Astrocyte (in vitro differentiated cells and primary cell): ENCODE results near the gene AMDHD1. TPM values are rescaled to one million over a fixed set of nuclear protein-coding genes. Genes with fewer than 3 reads are reported as not detected.

Experiments used
- DNase-seq: peaks from one replicate; pipeline ENCODE4 v3.0.0-alpha.2; 2010; ENCODE audit warnings: low read depth
- FAIRE-seq: peaks from 2 replicates; lab custom pipeline; 2011; peaks lifted over from hg19 to GRCh38; lab: Jason Lieb, UNC
- H2AFZ ChIP-seq: 2 replicates; pipeline ENCODE4 v1.6.0; 2012; ENCODE audit warnings: low read depth, low read length, inconsistent platforms
- H3K27ac ChIP-seq: 2 replicates; pipeline ENCODE4 v1.5.1; 2011; ENCODE audit warnings: low read depth, low read length, inconsistent platforms
- H3K27me3 ChIP-seq: 2 replicates; pipeline ENCODE4 v1.6.0; 2011; ENCODE audit warnings: low read length, inconsistent platforms; ENCODE audit not compliant: insufficient read depth
- H3K36me3 ChIP-seq: 2 replicates; pipeline ENCODE4 v1.5.1; 2011; ENCODE audit warnings: low read length, inconsistent platforms; ENCODE audit not compliant: insufficient read depth
- H3K4me1 ChIP-seq: 2 replicates; pipeline ENCODE4 v1.5.1; 2011; ENCODE audit warnings: low read length, inconsistent platforms; ENCODE audit not compliant: insufficient read depth
- H3K4me2 ChIP-seq: 2 replicates; pipeline ENCODE4 v1.6.0; 2012; ENCODE audit warnings: low read length, inconsistent platforms
- H3K4me3 ChIP-seq: 2 replicates; pipeline ENCODE4 v1.5.1; 2011; ENCODE audit warnings: low read depth, mild to moderate bottlenecking, low read length, inconsistent platforms; ENCODE audit not compliant: insufficient read depth
- H3K79me2 ChIP-seq: 2 replicates; pipeline ENCODE4 v1.6.0; 2012; ENCODE audit warnings: mild to moderate bottlenecking, low read length, inconsistent platforms; ENCODE audit not compliant: insufficient read depth
- H3K9ac ChIP-seq: 2 replicates; pipeline ENCODE4 v1.6.0; 2012; ENCODE audit warnings: mild to moderate bottlenecking, low read length, inconsistent platforms
- H3K9me3 ChIP-seq: 2 replicates; pipeline ENCODE4 v1.5.1; 2012; ENCODE audit warnings: low read depth, mild to moderate bottlenecking, low read length, inconsistent platforms; ENCODE audit not compliant: insufficient read depth
- H4K20me1 ChIP-seq: 2 replicates; pipeline ENCODE4 v1.6.0; 2012; ENCODE audit warnings: low read length, inconsistent platforms; ENCODE audit not compliant: insufficient read depth
- H3K27ac Mint-ChIP-seq: one replicate; pipeline ENCODE4 v1.8.0; 2021; ENCODE audit warnings: mild to moderate bottlenecking, mixed read lengths; ENCODE audit not compliant: unreplicated experiment
- H3K27me3 Mint-ChIP-seq: one replicate; pipeline ENCODE4 v1.8.0; 2021; ENCODE audit warnings: low read depth, mixed read lengths; ENCODE audit not compliant: unreplicated experiment
- H3K36me3 Mint-ChIP-seq: one replicate; pipeline ENCODE4 v1.8.0; 2021; ENCODE audit warnings: low read depth, mixed read lengths; ENCODE audit not compliant: unreplicated experiment
- H3K4me1 Mint-ChIP-seq: one replicate; pipeline ENCODE4 v1.8.0; 2021; ENCODE audit warnings: low read depth, mixed read lengths; ENCODE audit not compliant: unreplicated experiment
- H3K4me3 Mint-ChIP-seq: one replicate; pipeline ENCODE4 v1.8.0; 2021; ENCODE audit warnings: mild to moderate bottlenecking, moderate library complexity, mixed read lengths; ENCODE audit not compliant: unreplicated experiment
- H3K9me3 Mint-ChIP-seq: one replicate; pipeline ENCODE4 v1.8.0; 2021; ENCODE audit warnings: mild to moderate bottlenecking, mixed read lengths; ENCODE audit not compliant: unreplicated experiment
- EZH2 ChIP-seq: IDR thresholded peaks from 2 replicates; pipeline ENCODE4 v1.6.1; 2012; ENCODE audit warnings: mild to moderate bottlenecking, low read length, inconsistent platforms; ENCODE audit not compliant: insufficient read depth
- total RNA-seq: library from RNA; stranded (reverse); gene quantifications from 2 replicates; pipeline ENCODE4 v1.2.1, GENCODE V29; 2021
- TF ChIP-seq, protein P1 (sequence below): IDR thresholded peaks from 2 replicates; pipeline ENCODE4 v1.5.1; 2011; ENCODE audit warnings: low read depth, mild to moderate bottlenecking, inconsistent platforms, low read length, moderate library complexity; ENCODE audit not compliant: insufficient read depth

Gene AMDHD1
- total RNA-seq, 1 donor from 2014 or later = 0.52 TPM

DNA sequence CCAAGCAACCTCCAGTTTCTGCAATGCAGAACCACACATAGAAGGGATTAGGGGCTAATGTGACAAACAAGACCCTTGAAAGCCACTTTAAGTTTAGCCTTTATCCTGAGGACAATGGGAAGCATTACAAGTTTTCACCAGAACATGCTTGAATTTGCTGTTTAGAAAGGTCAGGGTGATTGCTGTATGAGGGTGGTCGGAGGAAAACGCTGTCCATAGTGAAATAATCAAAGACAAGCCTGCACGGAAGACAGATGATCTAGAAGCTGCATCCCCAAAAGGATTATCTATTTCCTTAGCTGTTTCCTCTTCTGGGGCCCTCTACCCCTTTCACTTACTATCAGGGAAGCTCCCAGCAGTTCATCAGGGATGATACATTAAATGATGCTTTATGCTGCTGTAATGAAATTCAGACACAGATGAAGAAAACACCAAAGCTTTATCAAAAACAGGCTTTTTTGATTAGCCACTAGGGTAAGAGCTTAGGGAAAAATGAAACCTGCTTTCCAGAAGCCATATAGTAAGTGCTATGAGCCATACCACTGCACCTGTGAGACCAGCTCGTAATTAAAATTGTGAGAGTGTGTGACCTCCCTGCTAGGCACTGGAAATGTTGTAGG is 46.5 kb downstream of the AMDHD1 start:
- FAIRE-seq (no peak), DNase-seq (no peak)
- Mint-ChIP-seq H3K27me3 (peaks cover 16% of the 10 kb centered on the region), H3K27ac (no peak overlapping the region), H3K36me3 (peaks cover 3% of the 10 kb centered on the region), H3K4me1 (no peaks in the 10 kb centered on the region), H3K4me3 (no peak overlapping the region), H3K9me3 (no peaks in the 10 kb centered on the region)
- Histone ChIP-seq H3K4me2 (no peak overlapping the region), H3K9ac (no peak overlapping the region), H3K27ac (no peak overlapping the region), H3K36me3 (no peaks in the 10 kb centered on the region), H3K4me1 (no peaks in the 10 kb centered on the region), H4K20me1 (no peaks in the 10 kb centered on the region), H3K27me3 (peaks cover 4% of the 10 kb centered on the region), H3K4me3 (no peak overlapping the region), H3K9me3 (no peaks in the 10 kb centered on the region), H2AFZ (no peak overlapping the region), H3K79me2 (no peaks in the 10 kb centered on the region)
- no peak for TF ChIP-seq EZH2
- TF ChIP-seq, protein P1, sequence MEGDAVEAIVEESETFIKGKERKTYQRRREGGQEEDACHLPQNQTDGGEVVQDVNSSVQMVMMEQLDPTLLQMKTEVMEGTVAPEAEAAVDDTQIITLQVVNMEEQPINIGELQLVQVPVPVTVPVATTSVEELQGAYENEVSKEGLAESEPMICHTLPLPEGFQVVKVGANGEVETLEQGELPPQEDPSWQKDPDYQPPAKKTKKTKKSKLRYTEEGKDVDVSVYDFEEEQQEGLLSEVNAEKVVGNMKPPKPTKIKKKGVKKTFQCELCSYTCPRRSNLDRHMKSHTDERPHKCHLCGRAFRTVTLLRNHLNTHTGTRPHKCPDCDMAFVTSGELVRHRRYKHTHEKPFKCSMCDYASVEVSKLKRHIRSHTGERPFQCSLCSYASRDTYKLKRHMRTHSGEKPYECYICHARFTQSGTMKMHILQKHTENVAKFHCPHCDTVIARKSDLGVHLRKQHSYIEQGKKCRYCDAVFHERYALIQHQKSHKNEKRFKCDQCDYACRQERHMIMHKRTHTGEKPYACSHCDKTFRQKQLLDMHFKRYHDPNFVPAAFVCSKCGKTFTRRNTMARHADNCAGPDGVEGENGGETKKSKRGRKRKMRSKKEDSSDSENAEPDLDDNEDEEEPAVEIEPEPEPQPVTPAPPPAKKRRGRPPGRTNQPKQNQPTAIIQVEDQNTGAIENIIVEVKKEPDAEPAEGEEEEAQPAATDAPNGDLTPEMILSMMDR = no peak

DNA sequence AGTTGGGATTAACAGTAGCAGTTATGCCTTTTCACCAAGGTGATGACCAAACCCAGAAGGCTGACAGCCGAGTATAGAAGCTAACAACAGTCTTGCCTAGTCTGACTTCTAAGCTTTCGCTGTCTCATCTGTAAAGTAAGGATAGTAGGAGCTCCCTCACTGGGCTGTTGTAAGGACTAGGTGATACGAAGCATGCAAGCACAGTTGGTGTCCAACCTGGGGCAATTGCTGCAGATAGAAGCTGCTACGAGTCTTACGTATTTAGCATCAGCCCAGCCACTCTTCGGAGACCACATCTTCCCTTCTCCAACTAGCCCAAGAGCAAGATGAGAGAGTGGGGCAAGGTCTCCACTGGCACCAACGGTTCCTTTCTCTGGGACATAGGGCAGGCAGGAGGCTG is 47.0 kb downstream of the AMDHD1 start:
- Mint-ChIP-seq H3K27ac (no peak overlapping the region), H3K27me3 (peaks cover 16% of the 10 kb centered on the region)

DNA sequence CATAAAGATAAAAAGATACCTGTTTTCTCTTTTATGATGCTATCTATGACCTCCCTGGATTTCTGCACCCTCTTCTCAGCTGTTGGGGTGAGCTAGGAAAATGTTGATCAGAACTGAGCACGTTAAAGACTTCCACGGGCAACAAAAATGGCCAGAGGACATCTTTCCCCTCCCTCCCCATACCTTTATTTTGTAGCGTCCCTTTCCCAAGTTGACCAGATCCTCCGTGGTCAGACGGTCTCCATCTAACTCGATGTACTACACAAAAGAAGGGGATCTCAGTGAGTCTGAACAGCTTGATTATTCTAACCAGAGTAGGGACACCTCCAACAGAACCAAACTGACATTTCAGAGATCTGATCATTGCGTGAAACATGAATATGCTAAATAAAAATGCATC is 50.8 kb downstream of the AMDHD1 start:
- Histone ChIP-seq H3K4me1 (no peaks in the 10 kb centered on the region), H4K20me1 (no peaks in the 10 kb centered on the region), H3K9me3 (no peaks in the 10 kb centered on the region), H2AFZ (no peak overlapping the region), H3K79me2 (no peaks in the 10 kb centered on the region), H3K27ac (no peak overlapping the region), H3K4me2 (no peak overlapping the region), H3K9ac (no peak overlapping the region), H3K4me3 (no peak overlapping the region), H3K36me3 (no peaks in the 10 kb centered on the region), H3K27me3 (peaks cover 4% of the 10 kb centered on the region)
- Mint-ChIP-seq H3K4me3 (no peak overlapping the region), H3K27me3 (peaks cover 7% of the 10 kb centered on the region), H3K36me3 (peaks cover 3% of the 10 kb centered on the region), H3K4me1 (peaks cover 14% of the 10 kb centered on the region), H3K27ac (no peak overlapping the region), H3K9me3 (no peaks in the 10 kb centered on the region)
- FAIRE-seq (no peak), DNase-seq (no peak)
- no peak for TF ChIP-seq EZH2
- TF ChIP-seq, protein P1 = no peak

More for the DNA sequence above, 47.0 kb downstream of the AMDHD1 start:
- H3K36me3 ChIP-seq = no peaks in the 10 kb centered on the region
- no peak overlapping the region for H3K4me2 ChIP-seq
- H3K4me1 Mint-ChIP-seq = peaks cover 5% of the 10 kb centered on the region
- no peak for TF ChIP-seq EZH2
- TF ChIP-seq, protein P1 = no peak
- FAIRE-seq (no peak), DNase-seq (no peak)
- no peaks in the 10 kb centered on the region for H4K20me1 ChIP-seq
- H3K9me3 Mint-ChIP-seq = no peaks in the 10 kb centered on the region
- H3K4me1 ChIP-seq = no peaks in the 10 kb centered on the region
- no peak overlapping the region for H3K9ac ChIP-seq
- no peaks in the 10 kb centered on the region for H3K79me2 ChIP-seq
- H3K4me3 Mint-ChIP-seq = no peak overlapping the region
- H2AFZ ChIP-seq = no peak overlapping the region
- H3K9me3 ChIP-seq = no peaks in the 10 kb centered on the region
- H3K4me3 ChIP-seq = no peak overlapping the region
- H3K27me3 ChIP-seq = peaks cover 4% of the 10 kb centered on the region
- H3K27ac ChIP-seq = no peak overlapping the region
- peaks cover 3% of the 10 kb centered on the region for H3K36me3 Mint-ChIP-seq
